ENCODE results near the gene PAX8. TPM values are rescaled to one million over a fixed set of nuclear protein-coding genes. Genes with fewer than 3 reads are reported as not detected.
A peak's percentile ranks its signal among the peaks of the same experiment; 100 is the strongest.

The PAX8 gene
- total RNA-seq, 1 donor, result 0.09 TPM

GRCh38 chr2:113221846-113222245 is 56.9 kb downstream of the PAX8 start:
- H3K4me3 ChIP-seq (ENCODE audit: low read depth, low read length), result no peak overlapping the region
- no peak for DNase-seq (ENCODE audit: low read depth)

DNA sequence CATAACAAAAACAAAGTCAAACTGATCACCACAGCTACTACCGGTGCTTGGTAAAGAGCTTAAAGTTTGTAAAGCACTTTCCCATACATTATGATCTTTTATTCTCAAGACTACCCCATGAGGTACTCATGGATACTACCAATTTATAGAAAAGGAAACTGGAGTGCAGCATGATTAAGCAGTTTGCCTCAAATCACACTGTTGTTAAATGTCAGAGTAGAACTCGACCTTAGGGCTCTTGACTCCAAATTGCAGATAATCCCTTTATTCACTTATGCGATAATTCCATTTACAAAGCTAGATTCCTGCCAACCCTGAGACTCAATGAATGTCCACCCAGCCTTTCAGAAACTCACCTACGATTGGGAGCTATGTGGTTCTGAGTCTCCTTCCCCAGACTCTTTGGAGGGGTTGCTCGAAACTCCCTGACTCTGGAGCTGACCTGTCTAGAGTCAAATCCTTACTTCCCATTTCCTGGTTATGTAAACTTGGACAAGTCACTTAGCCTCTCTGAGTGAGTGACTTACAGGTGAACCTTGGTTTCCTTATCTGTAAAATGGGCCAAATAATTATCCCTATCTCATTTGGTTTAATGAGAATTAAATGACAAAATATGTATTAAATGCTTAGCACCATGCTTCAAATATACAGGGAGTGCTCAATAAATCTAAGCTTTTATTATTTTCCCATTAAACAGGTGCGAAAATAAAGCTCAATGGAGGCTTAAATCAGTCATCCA is 57.6 kb downstream of the PAX8 start:
- no peak overlapping the region for H3K4me3 ChIP-seq (ENCODE audit: low read depth, low read length)
- TF ChIP-seq, protein P1, sequence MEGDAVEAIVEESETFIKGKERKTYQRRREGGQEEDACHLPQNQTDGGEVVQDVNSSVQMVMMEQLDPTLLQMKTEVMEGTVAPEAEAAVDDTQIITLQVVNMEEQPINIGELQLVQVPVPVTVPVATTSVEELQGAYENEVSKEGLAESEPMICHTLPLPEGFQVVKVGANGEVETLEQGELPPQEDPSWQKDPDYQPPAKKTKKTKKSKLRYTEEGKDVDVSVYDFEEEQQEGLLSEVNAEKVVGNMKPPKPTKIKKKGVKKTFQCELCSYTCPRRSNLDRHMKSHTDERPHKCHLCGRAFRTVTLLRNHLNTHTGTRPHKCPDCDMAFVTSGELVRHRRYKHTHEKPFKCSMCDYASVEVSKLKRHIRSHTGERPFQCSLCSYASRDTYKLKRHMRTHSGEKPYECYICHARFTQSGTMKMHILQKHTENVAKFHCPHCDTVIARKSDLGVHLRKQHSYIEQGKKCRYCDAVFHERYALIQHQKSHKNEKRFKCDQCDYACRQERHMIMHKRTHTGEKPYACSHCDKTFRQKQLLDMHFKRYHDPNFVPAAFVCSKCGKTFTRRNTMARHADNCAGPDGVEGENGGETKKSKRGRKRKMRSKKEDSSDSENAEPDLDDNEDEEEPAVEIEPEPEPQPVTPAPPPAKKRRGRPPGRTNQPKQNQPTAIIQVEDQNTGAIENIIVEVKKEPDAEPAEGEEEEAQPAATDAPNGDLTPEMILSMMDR (IDR thresholded peaks at IDR 0.05; ENCODE audit: insufficient read depth, low read length), result no peak
- no peak for DNase-seq (ENCODE audit: low read depth)

More at GRCh38 chr2:113221846-113222245, 56.9 kb downstream of the PAX8 start:
- TF ChIP-seq, protein P1 (IDR thresholded peaks at IDR 0.05; ENCODE audit: insufficient read depth, low read length), result no peak

DNA sequence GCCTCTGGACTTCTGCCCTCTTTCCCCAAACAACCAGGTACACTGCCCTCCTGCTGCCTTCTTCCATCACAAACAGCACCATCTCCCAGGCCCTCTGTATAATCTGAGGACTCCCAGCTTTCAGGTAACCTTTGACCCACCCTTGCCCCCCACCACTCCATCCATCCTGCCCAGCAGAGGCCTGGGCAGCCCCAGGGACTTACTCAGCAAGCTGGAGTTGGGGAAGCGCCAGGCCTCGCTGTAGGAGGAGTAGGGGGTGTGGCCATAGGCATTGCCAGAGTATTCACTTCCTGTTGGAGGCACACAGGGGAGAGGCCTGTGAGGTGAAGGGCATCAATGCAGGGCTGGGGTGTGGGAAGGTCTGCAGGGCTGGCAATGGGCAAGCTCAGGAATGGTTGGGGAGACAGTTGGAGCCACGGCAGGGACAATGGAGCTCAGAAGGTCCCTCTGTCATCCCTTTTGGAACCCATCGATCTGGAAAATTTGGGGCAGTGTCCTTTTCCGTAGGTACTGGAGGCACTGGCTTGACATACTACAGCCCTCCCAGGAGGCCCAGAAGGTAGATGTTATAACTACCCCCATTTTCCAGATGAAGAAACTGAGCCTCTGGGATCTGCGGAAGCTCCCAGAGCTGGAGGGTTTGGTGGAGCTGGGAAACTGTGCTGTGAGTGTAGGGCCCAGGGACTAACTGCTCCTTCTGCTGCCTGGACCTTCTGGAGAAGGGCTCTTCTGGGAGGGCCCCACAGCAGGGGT is 58.7 kb downstream of the PAX8 start:
- TF ChIP-seq, protein P1 (IDR thresholded peaks at IDR 0.05; ENCODE audit: insufficient read depth, low read length), result no peak
- DNase-seq (ENCODE audit: low read depth), result peak; percentile 62
- H3K4me3 ChIP-seq (ENCODE audit: low read depth, low read length), result no peak overlapping the region

DNA sequence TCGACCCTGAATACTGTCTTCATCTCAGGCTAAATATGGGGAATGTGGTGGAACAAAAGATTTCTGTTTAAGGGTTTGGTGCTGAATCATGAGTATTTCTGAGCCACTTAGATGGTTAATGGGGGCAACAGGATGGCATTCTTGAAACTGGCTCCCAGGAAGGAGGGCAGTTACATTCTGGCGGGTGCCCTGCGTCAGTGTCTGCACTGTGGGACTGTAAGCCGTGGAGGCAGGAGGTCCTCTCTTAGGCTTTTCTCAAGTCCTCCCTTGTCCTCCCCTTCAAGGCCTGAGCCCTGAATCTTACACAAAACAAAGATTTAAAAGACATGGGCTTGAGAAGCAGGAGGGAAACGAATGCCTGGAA is 59.2 kb downstream of the PAX8 start:
- TF ChIP-seq, protein P1 (IDR thresholded peaks at IDR 0.05; ENCODE audit: insufficient read depth, low read length), result no peak
- no peak for DNase-seq (ENCODE audit: low read depth)
- H3K4me3 ChIP-seq (ENCODE audit: low read depth, low read length), result no peak overlapping the region

DNA sequence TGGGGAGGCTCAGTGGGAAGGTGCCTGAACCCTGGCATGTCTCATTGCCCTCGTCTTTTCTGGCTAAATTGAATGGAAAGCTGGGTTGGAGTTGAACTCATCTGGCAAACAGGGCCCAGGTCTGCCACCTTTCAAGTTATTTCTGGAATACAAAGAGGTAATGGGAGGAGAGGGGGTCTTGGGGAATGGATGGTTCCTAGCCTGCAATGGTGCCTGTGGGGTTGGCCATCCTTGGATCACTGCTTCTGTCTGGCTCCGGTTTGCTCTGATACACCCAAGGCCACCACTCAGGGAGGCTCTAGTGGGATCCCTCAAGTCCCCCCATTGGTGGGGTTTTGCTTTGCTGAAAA is 59.7 kb downstream of the PAX8 start:
- DNase-seq (ENCODE audit: low read depth), result no peak
- H3K4me3 ChIP-seq (ENCODE audit: low read depth, low read length), result no peak overlapping the region
- TF ChIP-seq, protein P1 (IDR thresholded peaks at IDR 0.05; ENCODE audit: insufficient read depth, low read length), result no peak

GRCh38 chr2:113218283-113219091 is 60.2 kb downstream of the PAX8 start:
- no peak overlapping the region for H3K4me3 ChIP-seq (ENCODE audit: low read depth, low read length)
- DNase-seq (ENCODE audit: low read depth), result no peak
- TF ChIP-seq, protein P1 (IDR thresholded peaks at IDR 0.05; ENCODE audit: insufficient read depth, low read length), result no peak

Data from fibroblast of the aortic adventitia (primary cell).